SK-N-MC (cell line): ENCODE results near the gene SLC27A3.
A peak's percentile ranks its signal among the peaks of the same experiment; 100 is the strongest.

Source experiments
- DNase-seq: peaks from one replicate; pipeline ENCODE4 v3.0.0-alpha.2; 2011; ENCODE audit warnings: low read depth, low spot score
- H3K27ac ChIP-seq: fragments of 200-600 bp; sonication (generic); 2 replicates; pipeline ENCODE4 v1.5.1; 2016; ENCODE audit warnings: mixed run types
- H3K36me3 ChIP-seq: fragments of 200-600 bp; sonication (generic); 2 replicates; pipeline ENCODE4 v1.6.1; 2017; ENCODE audit warnings: antibody characterized with exemption, low read length, mixed read lengths; ENCODE audit not compliant: insufficient read depth
- H3K4me3 ChIP-seq: fragments of 200-600 bp; sonication (generic); 2 replicates; pipeline ENCODE4 v1.5.1; 2016
- H3K9ac ChIP-seq: fragments of 200-600 bp; sonication (generic); 2 replicates; pipeline ENCODE4 v1.8.0; 2017; ENCODE audit warnings: mixed run types, mixed read lengths; ENCODE audit not compliant: insufficient read length
- H3K9me3 ChIP-seq: fragments of 200-600 bp; sonication (generic); 2 replicates; pipeline ENCODE4 v1.6.1; 2017; ENCODE audit warnings: low read depth, mild to moderate bottlenecking, antibody characterized with exemption, low read length, moderate library complexity, mixed read lengths
- EZH2 ChIP-seq: fragments of 200-600 bp; sonication (generic); IDR thresholded peaks from one replicate; pipeline ENCODE4 v1.6.1; 2017; ENCODE audit warnings: antibody characterized with exemption
- FOXP2 ChIP-seq: optimal IDR thresholded peaks from 2 replicates; pipeline ENCODE3; 2011; ENCODE audit warnings: mild to moderate bottlenecking, moderate library complexity; ENCODE audit not compliant: insufficient read depth; ENCODE audit errors: extremely low read length, control extremely low read depth
- POLR2AphosphoS5 ChIP-seq: IDR thresholded peaks from 2 replicates; pipeline ENCODE4 v1.6.1; 2012; ENCODE audit warnings: mild to moderate bottlenecking, low read depth, low read length, borderline replicate concordance

Gene SLC27A3

GRCh38 chr1:153793261-153793972 is 18.2 kb downstream of the SLC27A3 start:
- DNase-seq = no peak
- Histone ChIP-seq H3K27ac (no peak overlapping the region), H3K9me3 (no peaks in the 10 kb centered on the region), H3K36me3 (no peaks in the 10 kb centered on the region), H3K9ac (no peak overlapping the region), H3K4me3 (no peak overlapping the region)
- TF ChIP-seq FOXP2 = no peak
- no peak for TF ChIP-seq POLR2AphosphoS5
- no peak for TF ChIP-seq EZH2

GRCh38 chr1:153793973-153794615 is 18.9 kb downstream of the SLC27A3 start:
- no peaks in the 10 kb centered on the region for H3K9me3 ChIP-seq
- no peak for TF ChIP-seq FOXP2
- no peak for TF ChIP-seq EZH2
- H3K4me3 ChIP-seq = no peak overlapping the region
- H3K9ac ChIP-seq = no peak overlapping the region
- no peak overlapping the region for H3K27ac ChIP-seq
- no peak for DNase-seq
- no peaks in the 10 kb centered on the region for H3K36me3 ChIP-seq

- H3K4me3 ChIP-seq = no peak overlapping the region
- H3K9ac ChIP-seq = no peak overlapping the region
- no peaks in the 10 kb centered on the region for H3K9me3 ChIP-seq
- no peak for TF ChIP-seq FOXP2
- no peak for DNase-seq
- H3K36me3 ChIP-seq = no peaks in the 10 kb centered on the region
- H3K27ac ChIP-seq = no peak overlapping the region
These were observed 19.6 kb downstream of the SLC27A3 start for GRCh38 chr1:153794624-153795329.

GRCh38 chr1:153795330-153795837 is 20.2 kb downstream of the SLC27A3 start:
- Histone ChIP-seq H3K9ac (no peak overlapping the region), H3K9me3 (no peaks in the 10 kb centered on the region), H3K27ac (no peak overlapping the region), H3K4me3 (no peak overlapping the region), H3K36me3 (no peaks in the 10 kb centered on the region)
- TF ChIP-seq EZH2 = no peak
- no peak for TF ChIP-seq FOXP2
- TF ChIP-seq POLR2AphosphoS5 = no peak
- DNase-seq = no peak

- Histone ChIP-seq H3K36me3 (no peaks in the 10 kb centered on the region), H3K9me3 (no peaks in the 10 kb centered on the region), H3K9ac (no peak overlapping the region), H3K4me3 (no peak overlapping the region), H3K27ac (no peak overlapping the region)
- TF ChIP-seq EZH2 = no peak
- no peak for TF ChIP-seq POLR2AphosphoS5
- no peak for DNase-seq
These were observed 21.0 kb downstream of the SLC27A3 start for GRCh38 chr1:153795934-153796785.

GRCh38 chr1:153796786-153797659 is 21.8 kb downstream of the SLC27A3 start:
- TF ChIP-seq POLR2AphosphoS5 (no peak), FOXP2 (no peak), EZH2 (no peak)
- no peak overlapping the region for H3K4me3 ChIP-seq
- DNase-seq = peak; percentile 52
- H3K36me3 ChIP-seq = no peaks in the 10 kb centered on the region
- no peaks in the 10 kb centered on the region for H3K9me3 ChIP-seq
- H3K27ac ChIP-seq = no peak overlapping the region
- H3K9ac ChIP-seq = no peak overlapping the region

GRCh38 chr1:153798468-153798780 is 23.2 kb downstream of the SLC27A3 start:
- no peak for TF ChIP-seq FOXP2
- no peak for TF ChIP-seq POLR2AphosphoS5
- TF ChIP-seq EZH2 = no peak
- Histone ChIP-seq H3K27ac (no peak overlapping the region; the same call in 1 of the 2 replicates), H3K36me3 (no peaks in the 10 kb centered on the region), H3K9me3 (no peaks in the 10 kb centered on the region), H3K9ac (no peak overlapping the region), H3K4me3 (no peak overlapping the region)
- no peak for DNase-seq

- Histone ChIP-seq H3K27ac (no peak overlapping the region), H3K9me3 (no peaks in the 10 kb centered on the region), H3K9ac (no peak overlapping the region), H3K4me3 (no peak overlapping the region), H3K36me3 (no peaks in the 10 kb centered on the region)
- no peak for DNase-seq
- TF ChIP-seq FOXP2 (no peak), EZH2 (no peak), POLR2AphosphoS5 (no peak)
These were observed 23.8 kb downstream of the SLC27A3 start for GRCh38 chr1:153799016-153799415.
